Activated CD4-positive, alpha-beta T cell treated with anti-CD3 and anti-CD28 coated beads, Interleukin-2, Interleukin-6, amounts not matched to agents 100 ng/mL and 50 ng/mL, durations not matched to agents 16 hours and 8 hours (primary cell): ENCODE data around the gene GLB1L.
"Not testable (repeated sequence)": the region's sequence is repeated elsewhere in the genome, so short reads cannot be mapped to it uniquely, and the experiment has no call there.

Source experiments
- DNase-seq: peaks from one replicate; pipeline ENCODE4 v3.0.0-alpha.2; 2020

GLB1L gene

DNA sequence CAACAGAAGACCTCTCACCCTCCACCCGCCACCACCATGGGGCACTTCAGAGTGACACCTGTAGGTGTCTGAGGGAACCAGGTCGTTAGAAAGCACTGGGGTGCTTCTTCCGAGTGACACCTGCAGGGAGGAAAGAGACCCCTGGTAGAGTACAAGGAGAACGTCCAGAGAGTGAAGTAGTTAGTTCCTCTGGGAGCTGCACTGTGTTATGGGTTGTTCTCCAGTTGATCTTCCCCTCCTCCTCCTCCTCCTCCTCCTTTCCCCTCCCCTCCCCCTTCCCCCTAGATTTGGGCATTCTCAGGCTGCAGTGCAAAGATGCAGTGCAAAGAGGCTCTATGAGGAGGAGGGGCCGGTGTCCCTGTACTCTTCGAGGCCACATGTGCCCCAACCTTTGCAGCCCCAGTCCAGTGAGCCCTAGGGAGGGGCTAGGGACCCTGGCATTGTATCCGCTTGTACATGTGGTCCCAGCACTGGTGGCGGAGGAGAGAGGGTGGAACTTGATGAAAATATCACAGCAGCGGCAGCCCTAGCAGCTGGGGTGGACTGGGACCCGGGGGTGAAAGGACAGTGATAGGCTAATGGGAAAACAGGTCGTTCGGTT is 34.8 kb upstream of the GLB1L start:
- no peak for DNase-seq

DNA sequence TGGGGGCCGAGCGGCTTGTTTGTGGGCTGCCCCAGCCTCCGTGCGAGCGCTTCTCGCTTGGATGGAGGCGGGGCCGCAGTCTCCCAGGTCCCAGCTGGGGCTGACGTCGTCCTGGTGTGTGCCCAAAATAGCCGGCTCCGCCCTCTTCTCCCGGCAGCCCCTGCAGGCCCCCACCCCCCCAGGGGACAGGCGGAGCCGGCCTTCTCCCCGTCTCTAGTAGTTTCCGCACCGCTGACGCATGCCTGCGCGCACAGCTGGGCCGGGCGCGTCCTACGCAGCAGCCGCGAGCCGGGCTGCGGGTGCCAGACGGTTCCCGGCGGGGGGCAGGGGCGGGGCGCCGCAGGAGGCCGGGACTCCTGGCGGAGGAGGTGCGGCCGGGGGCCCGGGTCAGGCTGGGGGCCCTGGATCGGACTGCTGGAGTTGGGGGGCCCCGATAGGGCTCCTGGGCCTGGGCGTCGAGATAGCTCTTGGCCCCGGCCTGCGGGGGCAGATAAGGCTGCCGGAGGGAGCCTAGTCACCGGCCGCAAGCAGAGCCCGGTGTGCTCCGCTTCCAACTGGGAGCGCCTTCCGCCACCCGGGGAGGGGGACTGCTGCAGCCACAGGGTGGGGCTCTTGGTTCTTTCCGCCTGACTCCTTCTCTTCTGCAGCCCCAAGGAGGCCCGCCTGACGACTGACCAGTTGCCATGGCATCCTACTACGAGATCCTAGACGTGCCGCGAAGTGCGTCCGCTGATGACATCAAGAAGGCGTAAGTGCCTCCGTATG is 34.1 kb upstream of the GLB1L start, which contains the start of gene DNAJB2:
Gene DNAJB2, plus strand, starts transcription at position 216 of the 765 bp plus-strand sequence. Its CDS starts 468 bp downstream, at position 684.
- peak; percentile 99 for DNase-seq

DNA sequence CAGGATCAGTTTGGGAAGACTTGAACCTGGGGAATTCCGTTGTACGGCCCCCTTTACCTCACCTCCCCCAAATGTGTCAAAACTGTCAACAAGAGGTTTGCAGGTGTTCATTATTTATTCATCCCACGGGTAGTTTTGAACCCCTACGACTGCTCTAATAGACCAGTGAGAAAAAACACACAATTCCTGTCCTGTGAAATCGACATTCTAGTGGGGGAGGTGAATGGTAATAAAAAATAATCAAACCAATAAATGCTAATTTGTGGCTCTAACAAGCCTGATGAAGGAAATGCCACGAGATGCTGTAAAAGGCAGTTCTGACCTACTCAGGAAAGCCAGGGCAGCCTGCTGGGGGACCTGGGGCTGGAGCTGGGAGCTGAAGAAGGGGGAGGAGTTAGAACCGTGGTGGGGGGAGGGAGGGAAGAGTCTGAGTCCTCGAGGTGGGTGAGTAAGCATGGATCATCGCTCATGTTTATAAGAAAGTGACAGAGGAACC is 33.5 kb upstream of the GLB1L start:
- no peak for DNase-seq

- DNase-seq = peak; percentile 83
Observed at GRCh38 chr2:219277703-219278654, 32.7 kb upstream of the GLB1L start.

GRCh38 chr2:219274361-219274921 is 29.2 kb upstream of the GLB1L start:
- no peak for DNase-seq

- no peak for DNase-seq
Observed at GRCh38 chr2:219273937-219274336, 28.7 kb upstream of the GLB1L start.

DNA sequence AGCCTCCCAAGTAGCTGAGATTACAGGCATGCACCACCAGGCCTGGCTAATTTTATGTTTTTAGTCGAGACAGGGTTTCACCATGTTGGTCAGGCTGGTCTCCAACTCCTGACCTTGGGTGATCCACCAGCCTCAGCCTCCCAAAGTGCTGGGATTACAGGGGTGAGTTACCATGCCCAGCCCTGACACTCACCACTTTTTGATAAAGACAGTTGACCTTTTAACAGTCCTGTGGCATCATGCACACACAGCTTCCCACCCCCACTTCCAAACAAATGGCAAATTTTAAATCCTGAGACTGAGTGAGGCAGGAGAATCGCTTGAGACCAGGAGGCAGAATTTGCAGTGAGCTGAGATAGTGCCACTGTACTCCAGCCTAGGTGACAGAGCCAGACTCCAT is 27.8 kb upstream of the GLB1L start:
- no peak for DNase-seq

DNA sequence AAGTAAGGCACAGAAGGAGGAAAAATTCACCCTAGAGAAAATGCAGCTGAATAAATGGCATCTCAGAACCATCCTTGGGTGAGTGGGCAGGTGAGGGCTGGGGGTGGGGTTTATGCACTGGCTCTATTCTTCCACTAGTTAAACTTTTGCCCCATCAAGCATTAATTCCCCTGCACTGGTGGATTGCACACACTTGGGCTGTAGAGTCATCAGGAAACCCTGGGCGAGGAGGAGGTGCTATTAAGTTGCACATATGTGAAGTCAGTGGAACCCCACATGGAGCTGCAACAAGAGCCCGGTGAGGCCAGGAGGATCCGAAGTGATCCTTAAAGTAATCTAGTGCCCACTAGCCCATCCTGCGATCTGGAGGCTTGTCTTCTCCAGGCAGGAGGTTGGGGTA is 27.1 kb upstream of the GLB1L start:
- DNase-seq = no peak

DNA sequence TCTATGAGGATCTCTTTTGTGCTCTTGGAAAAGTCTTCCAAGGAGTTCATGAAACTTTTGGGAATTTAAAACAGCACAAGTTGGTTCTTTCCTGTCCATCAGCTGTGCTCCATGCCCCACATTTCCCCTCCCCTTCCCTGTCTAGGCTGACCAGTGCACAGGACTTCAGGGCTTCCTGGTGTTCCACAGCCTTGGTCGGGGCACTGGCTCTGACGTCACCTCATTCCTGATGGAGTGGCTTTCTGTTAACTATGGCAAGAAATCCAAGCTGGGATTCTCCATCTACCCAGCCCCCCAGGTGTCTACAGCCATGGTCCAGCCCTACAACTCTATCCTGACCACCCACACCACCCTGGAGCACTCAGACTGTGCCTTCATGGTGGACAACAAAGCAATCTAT is 25.8 kb upstream of the GLB1L start:
- no peak for DNase-seq

GRCh38 chr2:219270055-219270372 is 24.8 kb upstream of the GLB1L start:
- no peak for DNase-seq

GRCh38 chr2:219269362-219270054 is 24.3 kb upstream of the GLB1L start:
- no peak for DNase-seq

GRCh38 chr2:219268294-219268693 is 23.1 kb upstream of the GLB1L start:
- DNase-seq = no peak

DNA sequence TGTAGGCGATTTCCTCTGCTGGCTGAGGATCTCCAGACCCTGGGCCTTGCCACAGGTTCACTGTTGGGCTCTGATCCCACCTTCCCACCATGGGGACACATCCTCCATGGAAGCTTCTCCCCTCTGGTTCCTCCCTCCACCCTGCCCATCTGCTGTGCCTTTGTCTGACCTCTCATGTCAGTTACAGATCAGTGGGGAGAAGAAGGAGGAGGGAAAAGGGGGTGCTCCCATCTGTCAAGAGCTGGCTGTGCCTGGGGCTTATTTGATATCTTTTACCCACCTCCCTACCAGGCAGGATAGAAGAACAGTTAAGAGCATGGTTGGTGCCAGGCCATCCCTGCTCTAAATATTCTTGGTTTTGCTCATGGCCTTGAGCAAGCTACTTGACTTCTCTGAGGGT is 21.6 kb upstream of the GLB1L start:
- no peak for DNase-seq

DNA sequence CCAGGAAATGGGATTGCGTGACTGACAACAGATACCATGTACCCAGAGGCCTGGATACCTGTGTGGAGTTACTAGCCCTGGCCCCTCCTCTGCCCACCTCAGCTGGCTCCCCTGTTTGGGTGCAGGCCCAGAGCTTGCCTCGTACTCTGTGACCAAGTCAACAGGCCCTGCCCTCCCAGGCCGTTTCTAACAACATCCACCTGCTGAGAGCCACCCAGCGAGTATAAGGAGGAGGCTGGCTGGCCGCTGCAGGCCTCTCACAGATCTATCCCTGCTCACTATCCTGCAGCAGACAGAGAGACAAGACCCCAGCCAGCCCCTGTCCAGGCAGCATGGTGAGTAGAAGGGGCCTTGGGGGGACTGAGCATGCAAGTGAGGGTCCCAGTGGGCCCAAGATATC is 21.0 kb upstream of the GLB1L start:
- DNase-seq = no peak

DNA sequence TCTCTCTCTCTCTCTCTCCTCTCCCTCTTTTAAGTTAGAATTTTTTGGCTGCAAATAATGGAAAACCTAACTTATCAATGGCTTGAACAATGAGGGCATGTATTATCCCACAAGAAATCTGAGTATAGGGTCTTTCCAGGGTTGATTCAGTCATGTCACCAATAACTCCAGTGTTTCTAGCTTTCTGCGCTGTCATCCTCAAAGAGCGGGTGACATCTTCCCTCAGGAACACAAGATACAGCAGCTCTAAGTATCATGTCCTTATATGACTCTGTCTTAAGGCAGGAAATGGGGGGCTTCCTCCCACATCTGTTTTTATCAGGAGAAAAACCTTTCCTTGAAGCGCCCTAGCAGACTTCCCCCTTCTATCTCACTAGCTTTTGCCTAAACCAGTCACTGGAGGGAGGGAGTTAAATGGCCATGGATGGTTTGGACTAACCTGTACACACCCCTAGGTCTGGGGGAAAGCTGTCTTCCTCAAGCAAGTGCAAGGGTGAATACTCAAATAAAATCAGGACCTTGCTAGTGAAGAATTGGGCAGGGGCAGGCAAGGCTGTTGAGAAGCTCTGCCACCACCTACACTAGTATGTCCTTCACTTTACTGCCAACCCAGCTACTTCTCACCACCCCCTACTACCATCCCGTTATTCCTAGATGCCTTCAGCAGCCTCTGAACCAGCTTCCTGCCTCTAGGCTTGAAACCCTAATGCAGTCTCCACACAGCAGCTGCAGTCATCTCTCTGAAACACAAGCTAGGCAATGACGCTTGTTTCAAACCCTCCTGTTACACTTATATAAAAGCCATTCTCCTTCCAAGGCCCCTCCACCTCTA is 16.0 kb upstream of the GLB1L start:
- no peak for DNase-seq

- not testable (repeated sequence) for DNase-seq
Observed at GRCh38 chr2:219258942-219259341, 13.7 kb upstream of the GLB1L start.

- peak; percentile 62 for DNase-seq
Observed at GRCh38 chr2:219254590-219255201, 9.5 kb upstream of the GLB1L start.

GRCh38 chr2:219253753-219254589 is 8.7 kb upstream of the GLB1L start, which contains the start of gene TUBA4A:
TUBA4A (minus strand) TSS chr2:219253918; CDS start chr2:219253858, 60 bp downstream.
- peak; percentile 93 for DNase-seq

- DNase-seq = peak; percentile 74
Observed at GRCh38 chr2:219252900-219253752, 7.9 kb upstream of the GLB1L start, which contains the start of gene TUBA4B. TUBA4B (plus strand) TSS chr2:219253243; CDS start chr2:219253408, 165 bp downstream.
